Measurements from ENCODE around the gene PPP2R5E.

PPP2R5E gene

GRCh38 chr14:63477556-63477955, 65.6 kb downstream of the PPP2R5E start:
- intact Hi-C loops (cut with DNase I), result no loop called here
- DNase-seq, result no peak

GRCh38 chr14:63475761-63476160, 67.4 kb downstream of the PPP2R5E start:
- intact Hi-C loops (cut with DNase I), result no loop called here

GRCh38 chr14:63474844-63475243, 68.3 kb downstream of the PPP2R5E start:
- no peak for DNase-seq
- intact Hi-C loops (cut with DNase I), result no loop called here

More at GRCh38 chr14:63475761-63476160, 67.4 kb downstream of the PPP2R5E start:
- no peak for DNase-seq

- intact Hi-C loops (cut with DNase I), result no loop called here
- no peak for DNase-seq
Observed at GRCh38 chr14:63474111-63474510, 69.1 kb downstream of the PPP2R5E start.

- DNase-seq, result no peak
Observed at GRCh38 chr14:63472986-63473788, 70.0 kb downstream of the PPP2R5E start.

GRCh38 chr14:63470962-63471793, 72.0 kb downstream of the PPP2R5E start:
- no peak for DNase-seq
- intact Hi-C loops (cut with DNase I), result no loop called here

More at GRCh38 chr14:63472986-63473788, 70.0 kb downstream of the PPP2R5E start:
- intact Hi-C loops (cut with DNase I), result no loop called here

- no peak for DNase-seq
- intact Hi-C loops (cut with DNase I), result no loop called here
Observed at GRCh38 chr14:63468294-63468693, 74.9 kb downstream of the PPP2R5E start.

GRCh38 chr14:63467440-63468072, 75.6 kb downstream of the PPP2R5E start:
- no peak for DNase-seq
- intact Hi-C loops (cut with DNase I), result no loop called here

- intact Hi-C loops (cut with DNase I), result no loop called here
Observed at GRCh38 chr14:63465347-63465746, 77.8 kb downstream of the PPP2R5E start.

GRCh38 chr14:63460680-63461369, 82.4 kb downstream of the PPP2R5E start:
- no peak for DNase-seq
- intact Hi-C loops (cut with DNase I), result no loop called here

More at GRCh38 chr14:63465347-63465746, 77.8 kb downstream of the PPP2R5E start:
- DNase-seq, result no peak

GRCh38 chr14:63459738-63460137, 83.4 kb downstream of the PPP2R5E start:
- intact Hi-C loops (cut with DNase I), result no loop called here
- no peak for DNase-seq

- intact Hi-C loops (cut with DNase I), result no loop called here
- no peak for DNase-seq
Observed at GRCh38 chr14:63457498-63457897, 85.7 kb downstream of the PPP2R5E start.

- intact Hi-C loops (cut with DNase I), result no loop called here
- peak in 7 of 42 donors; percentile 12 to 49 (median 22) for DNase-seq
Observed at GRCh38 chr14:63454863-63455622, 88.1 kb downstream of the PPP2R5E start.

GRCh38 chr14:63454436-63454835, 88.7 kb downstream of the PPP2R5E start:
- intact Hi-C loops (cut with DNase I), result no loop called here
- DNase-seq, result no peak

- no peak for DNase-seq
- intact Hi-C loops (cut with DNase I), result no loop called here
Observed at GRCh38 chr14:63453443-63453936, 89.7 kb downstream of the PPP2R5E start.

GRCh38 chr14:63452796-63453195, 90.4 kb downstream of the PPP2R5E start:
- intact Hi-C loops (cut with DNase I), result no loop called here
- no peak for DNase-seq

GRCh38 chr14:63448841-63449240, 94.3 kb downstream of the PPP2R5E start:
- no peak for DNase-seq

GRCh38 chr14:63444588-63444987, 98.6 kb downstream of the PPP2R5E start:
- intact Hi-C loops (cut with DNase I), result no loop called here
- no peak for DNase-seq

More at GRCh38 chr14:63448841-63449240, 94.3 kb downstream of the PPP2R5E start:
- intact Hi-C loops (cut with DNase I), result no loop called here
